HTR-8/SVneo (cell line): ENCODE measurements around the gene NEMF.
"Not testable (repeated sequence)": the region's sequence is repeated elsewhere in the genome, so short reads cannot be mapped to it uniquely, and the experiment has no call there.

Experiments
- DNase-seq: peaks from one replicate; pipeline ENCODE4 v3.0.0; 2011; ENCODE audit warnings: low spot score, mixed read lengths; ENCODE audit not compliant: insufficient read length
- FAIRE-seq: peaks from 2 replicates; lab custom pipeline; 2011; peaks lifted over from hg19 to GRCh38; lab: Jason Lieb, UNC

The NEMF gene

GRCh38 chr14:49852301-49853157 is at the start of gene NEMF:
Gene NEMF (minus strand): TSS chr14:49852788. CDS start chr14:49852753, 35 bp downstream.
- FAIRE-seq (no peak), DNase-seq (peak; percentile 77)

GRCh38 chr14:49900973-49901372 is 48.4 kb upstream of the NEMF start:
- DNase-seq (no peak), FAIRE-seq (no peak)

- FAIRE-seq: no peak
- no peak for DNase-seq
Measured at GRCh38 chr14:49898485-49898884, 45.9 kb upstream of the NEMF start.

- FAIRE-seq: no peak
Measured at GRCh38 chr14:49897965-49898364, 45.4 kb upstream of the NEMF start.

GRCh38 chr14:49897414-49897813 is 44.8 kb upstream of the NEMF start:
- DNase-seq: no peak
- FAIRE-seq: no peak

More at GRCh38 chr14:49897965-49898364, 45.4 kb upstream of the NEMF start:
- no peak for DNase-seq

- DNase-seq: no peak
- FAIRE-seq: no peak
Measured at GRCh38 chr14:49896966-49897365, 44.4 kb upstream of the NEMF start.

GRCh38 chr14:49896272-49896671 is 43.7 kb upstream of the NEMF start:
- not testable (repeated sequence) for DNase-seq, FAIRE-seq

GRCh38 chr14:49895480-49895879 is 42.9 kb upstream of the NEMF start:
- FAIRE-seq (no peak), DNase-seq (no peak)

GRCh38 chr14:49894214-49895107 is 41.9 kb upstream of the NEMF start:
- FAIRE-seq, DNase-seq: not testable (repeated sequence)

- DNase-seq (no peak), FAIRE-seq (no peak)
Measured at GRCh38 chr14:49893309-49894213, 41.0 kb upstream of the NEMF start.

GRCh38 chr14:49892636-49893308 is 40.2 kb upstream of the NEMF start, which contains the start of gene ARF6:
Gene ARF6 (plus strand): TSS chr14:49893082. CDS start chr14:49893737, 655 bp downstream.
- peak; percentile 28 for FAIRE-seq
- DNase-seq: peak; percentile 91

- FAIRE-seq: no peak
- peak; percentile 76 for DNase-seq
Measured at GRCh38 chr14:49892301-49892635, 39.7 kb upstream of the NEMF start.

GRCh38 chr14:49888293-49888692 is 35.7 kb upstream of the NEMF start:
- FAIRE-seq (no peak), DNase-seq (no peak)

- FAIRE-seq (no peak), DNase-seq (no peak)
Measured at GRCh38 chr14:49886523-49886922, 33.9 kb upstream of the NEMF start.

- FAIRE-seq: no peak
- no peak for DNase-seq
Measured at GRCh38 chr14:49882826-49883694, 30.5 kb upstream of the NEMF start.

- DNase-seq (no peak), FAIRE-seq (no peak)
Measured at GRCh38 chr14:49881350-49882001, 28.9 kb upstream of the NEMF start.

GRCh38 chr14:49880267-49881064 is 27.9 kb upstream of the NEMF start:
- FAIRE-seq: no peak
- no peak for DNase-seq
